HepG2 (cell line): Measurements from ENCODE around the gene PTPA.

ENCODE experiments used
- NFE2 ChIP-seq: sonication (generic); formaldehyde crosslinking; IDR thresholded peaks from 2 replicates; pipeline ENCODE4 v1.4.0; 2020; ENCODE audit warnings: missing genetic modification reagents
- RFX1 ChIP-seq: fragments of 450-650 bp; IDR thresholded peaks from 2 replicates; pipeline ENCODE4 v1.6.1; 2017

DNA sequence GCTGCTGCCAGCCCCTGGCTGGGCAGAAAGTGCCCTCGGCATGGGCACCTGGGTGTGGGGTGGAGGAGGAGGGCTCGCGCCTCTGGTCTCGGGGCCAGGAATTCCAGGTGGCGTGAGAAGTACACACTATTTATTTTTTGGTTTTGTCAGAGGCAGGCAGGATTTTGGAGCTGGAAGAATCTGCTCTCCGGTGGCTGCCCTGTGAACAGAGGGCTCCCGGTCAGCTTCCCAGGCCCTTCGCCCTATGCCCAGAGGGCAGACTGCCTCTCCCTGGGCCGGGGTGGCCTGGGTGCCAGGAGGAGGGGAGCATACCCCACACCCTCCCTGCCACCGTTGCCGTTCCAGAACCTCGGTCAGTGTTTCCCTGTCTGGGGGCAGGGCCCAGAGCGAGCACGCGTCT lies 22.0 kb upstream of the PTPA start:
- TF ChIP-seq RFX1 (no peak), NFE2 (CRISPR knock-in tag) (no peak)
